ENCODE data around the gene SH3PXD2A. TPM values are rescaled to one million over a fixed set of nuclear protein-coding genes. Genes with fewer than 3 reads are reported as not detected.
A peak's percentile ranks its signal among the peaks of the same experiment; 100 is the strongest.

SH3PXD2A gene
- total and polyA plus RNA-seq, 2 of the 4 experiments (the other 2 are of a cell fraction), result 6.3 to 23.0 TPM

GRCh38 chr10:103890194-103890658 is 34.9 kb upstream of the SH3PXD2A start:
- in situ Hi-C loops (cut with MboI; ENCODE audit: low sequenced_read_pairs), result no loop called here
- no TSS peak for BruUV-seq (replicated peaks)

More at GRCh38 chr10:103890194-103890658, 34.9 kb upstream of the SH3PXD2A start:
- POLR2A ChIA-PET (ENCODE audit: unreplicated experiment), result no interaction called here
- Histone ChIP-seq H3K4ac (ENCODE audit: low read depth, low read length) (peak overlapping the region; percentile 46; the same call in 1 of the 2 replicates), H4K8ac (ENCODE audit: low read depth in 2 of 2, low read length in 2 of 2) (no peak overlapping the region), H2BK20ac (ENCODE audit: low read depth, low read length) (no peak overlapping the region), H4K5ac (ENCODE audit: low read depth, low read length) (no peak overlapping the region), H3K9ac (ENCODE audit: low read depth, low read length) (no peak overlapping the region), H3K36me3 (ENCODE audit: control insufficient read depth, insufficient read depth, low read length) (peaks cover 5% of the 10 kb centered on the region; the same call in 1 of the 2 replicates), H3K79me1 (ENCODE audit: low read depth in 1 of 2, low read length in 2 of 2) (peaks cover 0 to 9% of the 10 kb centered on the region in 2 experiments; a peak in 1 of 4 replicates), H2BK120ac (ENCODE audit: low read depth, low read length) (no peak overlapping the region), H3K56ac (ENCODE audit: extremely low read depth, insufficient read depth, low read length) (no peak overlapping the region), H3K9me1 (ENCODE audit: insufficient read depth, low read length) (no peaks in the 10 kb centered on the region; the same call in 1 of the 2 replicates), H2AK9ac (replicated peaks; ENCODE audit: low read depth, low read length, poor library complexity) (no peak overlapping the region), H3K27ac (ENCODE audit: insufficient read depth, low read length) (no peak overlapping the region), H3K4me2 (ENCODE audit: low read depth, low read length) (no peak overlapping the region), H4K20me1 (ENCODE audit: insufficient read depth, low read length) (peaks cover 9% of the 10 kb centered on the region), H3K27me3 (ENCODE audit: control insufficient read depth, insufficient read depth, low read length) (no peaks in the 10 kb centered on the region), H2BK15ac (ENCODE audit: low read depth, low read length) (no peak overlapping the region), H2BK5ac (ENCODE audit: low read depth, low read length, poor library complexity, severe bottlenecking) (no peak overlapping the region), H3K18ac (ENCODE audit: low read depth, low read length) (no peak overlapping the region), H3K23ac (ENCODE audit: low read depth, low read length) (no peak overlapping the region), H4K91ac (ENCODE audit: insufficient read depth, low read depth, low read length) (no peak overlapping the region), H3K9me3 (ENCODE audit: control insufficient read depth, insufficient read depth, low read length) (no peaks in the 10 kb centered on the region), H2AK5ac (ENCODE audit: low read depth, low read length) (peak overlapping the region; percentile 55; the same call in 1 of the 2 replicates), H3K14ac (replicated peaks; ENCODE audit: low read depth, low read length) (no peak overlapping the region), H3K4me1 (ENCODE audit: control insufficient read depth, insufficient read depth, low read length) (peaks cover 21% of the 10 kb centered on the region), H2AFZ (replicated peaks; ENCODE audit: low read length, poor library complexity) (peak overlapping the region; percentile 1), H3K4me3 (ENCODE audit: insufficient read depth, low read depth, low read length) (no peak overlapping the region)
- DNase-seq, result peak; percentile 8
- dilution Hi-C loops (cut with HindIII; ENCODE audit: low sequenced_read_pairs, unreplicated experiment), result no loop called here
- 83% methylated on average over 1 of the region's 4 CpGs; no CpG with 5 or more reads in 1 of the 2 experiments for WGBS, 2 experiments (ENCODE audit: extremely low coverage in 2 of 2, insufficient read length in 1 of 2)
- CTCF ChIA-PET, result interaction anchor here (0.6 kb wide), 1 partner anchor 18 kb away, joined by 3 read pairs; no protein-coding TSS in a partner anchor
- TF ChIP-seq MAFK (IDR thresholded peaks at IDR 0.05; ENCODE audit: low read depth, low read length), result no peak
- no peak for TF ChIP-seq USF2 (IDR thresholded peaks at IDR 0.05; ENCODE audit: low read depth, low read length)
- TF ChIP-seq BHLHE40 (IDR thresholded peaks at IDR 0.05; ENCODE audit: low read depth, low read length), result no peak
- TF ChIP-seq CTCF (conservative IDR thresholded peaks at IDR 0.05; ENCODE audit: low read depth, low read length), result no peak
- TF ChIP-seq POLR2A (IDR thresholded peaks at IDR 0.05; ENCODE audit: low read depth, low read length), result no peak
- no peak for TF ChIP-seq RCOR1 (IDR thresholded peaks at IDR 0.05; ENCODE audit: insufficient replicate concordance, low read length)
- no peak for TF ChIP-seq ELK1 (IDR thresholded peaks at IDR 0.05; ENCODE audit: borderline replicate concordance, low read depth, low read length)
- TF ChIP-seq CEBPB (IDR thresholded peaks at IDR 0.05; ENCODE audit: low read depth, low read length), result no peak
- no peak for TF ChIP-seq RAD21 (IDR thresholded peaks at IDR 0.05; ENCODE audit: low read length)
- TF ChIP-seq FOS (IDR thresholded peaks at IDR 0.05; ENCODE audit: low read depth, low read length), result no peak
- TF ChIP-seq SMC3 (IDR thresholded peaks at IDR 0.05; ENCODE audit: low read depth, low read length), result no peak
- no peak for TF ChIP-seq NFE2L2 (IDR thresholded peaks at IDR 0.05; ENCODE audit: low read depth, low read length)
- TF ChIP-seq MXI1 (IDR thresholded peaks at IDR 0.05; ENCODE audit: borderline replicate concordance, low read depth, low read length), result no peak
- no peak for TF ChIP-seq RFX5 (IDR thresholded peaks at IDR 0.05; ENCODE audit: low read depth, low read length)
- TF ChIP-seq MAZ (IDR thresholded peaks at IDR 0.05; ENCODE audit: borderline replicate concordance, low read depth, low read length), result no peak
- no peak for TF ChIP-seq CHD1 (IDR thresholded peaks at IDR 0.05; ENCODE audit: low read depth, low read length)
- no peak for ATAC-seq (ENCODE audit: low read depth)
- intact Hi-C loops (cut with micrococcal nuclease), result no loop called here
